GM21526 (cell line): Measurements from ENCODE around the gene TMEM119.

ENCODE experiments used
- ATAC-seq: cut with Tn5 transposase; IDR thresholded peaks from one replicate; pipeline ENCODE4 v1.9.1; 2021; ENCODE audit warnings: moderate library complexity; ENCODE audit not compliant: unreplicated experiment, low FRiP score

The TMEM119 gene, protein sequence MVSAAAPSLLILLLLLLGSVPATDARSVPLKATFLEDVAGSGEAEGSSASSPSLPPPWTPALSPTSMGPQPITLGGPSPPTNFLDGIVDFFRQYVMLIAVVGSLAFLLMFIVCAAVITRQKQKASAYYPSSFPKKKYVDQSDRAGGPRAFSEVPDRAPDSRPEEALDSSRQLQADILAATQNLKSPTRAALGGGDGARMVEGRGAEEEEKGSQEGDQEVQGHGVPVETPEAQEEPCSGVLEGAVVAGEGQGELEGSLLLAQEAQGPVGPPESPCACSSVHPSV

GRCh38 chr12:108597559-108598471 lies at the start of gene TMEM119:
Gene TMEM119 (minus strand): TSS chr12:108598084. CDS start chr12:108592383, 5,701 bp downstream.
- no peak for ATAC-seq

GRCh38 chr12:108646600-108647579 lies 49.0 kb upstream of the TMEM119 start:
- no peak for ATAC-seq

DNA sequence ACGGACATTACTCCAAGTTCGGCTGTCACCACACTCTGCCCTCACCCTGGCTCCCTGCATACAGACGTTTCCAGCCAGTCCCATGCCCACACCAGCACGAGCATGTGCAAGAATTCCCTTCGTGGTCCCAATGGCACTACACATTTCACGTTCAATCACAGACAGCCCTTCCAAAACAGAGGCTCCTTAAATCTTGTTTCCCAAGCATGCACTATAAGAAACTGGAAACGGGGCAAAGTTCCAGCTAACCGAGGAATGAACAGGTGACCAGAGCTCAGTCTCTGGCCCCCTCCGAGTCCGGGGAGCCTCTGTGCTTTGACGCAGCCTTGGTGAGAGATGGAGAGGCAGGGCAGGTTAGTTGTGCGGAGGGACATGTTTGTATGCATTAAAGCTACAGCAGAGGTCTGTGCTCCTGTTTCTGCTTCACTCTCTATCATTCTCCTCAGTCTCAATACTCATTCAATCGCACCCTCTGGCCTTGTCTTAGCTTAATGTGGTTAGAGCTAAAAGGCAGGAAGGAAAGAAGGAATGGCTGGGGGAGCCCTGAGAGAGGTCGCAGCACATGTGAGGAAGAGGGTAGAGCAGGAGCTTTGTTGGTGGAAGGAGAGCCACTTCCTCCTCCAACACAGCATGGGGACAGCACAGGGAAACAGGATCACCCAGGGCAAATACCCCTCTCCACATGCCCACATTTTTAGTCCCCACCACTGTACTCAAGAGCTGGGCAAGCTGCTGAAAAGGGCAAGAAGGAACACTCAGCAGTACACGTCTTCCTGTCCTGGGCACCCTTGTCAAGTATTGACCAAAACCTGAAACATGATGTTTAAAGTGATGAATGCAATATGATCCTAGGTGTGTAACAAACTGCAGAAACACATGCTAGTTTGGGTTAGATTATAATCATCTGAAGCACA lies 48.1 kb upstream of the TMEM119 start:
- no peak for ATAC-seq

DNA sequence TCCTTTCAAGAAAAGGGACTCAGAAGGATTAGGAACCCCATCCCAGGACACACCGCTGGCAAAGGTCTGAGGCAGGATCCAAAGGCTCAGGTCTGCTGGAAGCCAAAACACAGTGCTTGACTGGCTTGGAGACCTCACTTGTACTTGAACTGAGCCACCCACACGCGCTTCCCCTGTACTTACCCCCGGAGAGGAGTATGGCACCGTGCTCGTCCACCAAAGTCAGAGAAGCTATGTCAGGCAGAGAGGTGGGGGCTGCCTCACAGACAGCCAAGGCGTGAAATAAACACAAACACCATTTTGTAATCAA lies 46.9 kb upstream of the TMEM119 start:
- ATAC-seq, result no peak

- no peak for ATAC-seq
Observed at GRCh38 chr12:108643941-108644810, 46.3 kb upstream of the TMEM119 start.

- ATAC-seq, result no peak
Observed at GRCh38 chr12:108642899-108643654, 45.2 kb upstream of the TMEM119 start.

DNA sequence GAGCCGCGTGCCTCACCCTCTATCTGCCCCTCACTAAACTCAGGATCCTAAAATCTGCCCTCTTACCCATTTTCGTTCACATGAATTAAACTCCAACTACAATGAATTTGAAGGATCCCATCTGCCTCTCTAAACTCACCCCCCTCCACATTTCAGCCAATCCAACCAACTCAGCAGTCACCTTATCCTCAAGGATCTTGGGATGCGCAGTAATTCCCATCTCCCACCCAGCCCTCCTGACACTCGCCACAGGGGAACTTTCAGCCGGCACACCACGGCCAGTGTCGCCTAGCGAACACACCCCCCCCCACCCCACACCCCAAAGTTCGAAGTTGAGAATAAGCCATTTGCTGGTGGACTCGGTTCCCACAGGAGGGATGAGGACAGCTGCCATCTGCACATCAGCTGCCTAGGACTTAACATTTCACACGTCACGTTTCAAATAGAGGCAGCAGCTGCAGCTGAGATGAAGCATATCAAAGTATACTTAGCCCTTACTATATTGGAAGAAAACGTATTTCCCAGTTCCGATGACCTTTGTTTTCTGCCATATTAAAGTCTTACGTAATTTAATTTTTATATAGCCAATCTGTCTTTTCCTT lies 44.5 kb upstream of the TMEM119 start:
- ATAC-seq, result no peak

DNA sequence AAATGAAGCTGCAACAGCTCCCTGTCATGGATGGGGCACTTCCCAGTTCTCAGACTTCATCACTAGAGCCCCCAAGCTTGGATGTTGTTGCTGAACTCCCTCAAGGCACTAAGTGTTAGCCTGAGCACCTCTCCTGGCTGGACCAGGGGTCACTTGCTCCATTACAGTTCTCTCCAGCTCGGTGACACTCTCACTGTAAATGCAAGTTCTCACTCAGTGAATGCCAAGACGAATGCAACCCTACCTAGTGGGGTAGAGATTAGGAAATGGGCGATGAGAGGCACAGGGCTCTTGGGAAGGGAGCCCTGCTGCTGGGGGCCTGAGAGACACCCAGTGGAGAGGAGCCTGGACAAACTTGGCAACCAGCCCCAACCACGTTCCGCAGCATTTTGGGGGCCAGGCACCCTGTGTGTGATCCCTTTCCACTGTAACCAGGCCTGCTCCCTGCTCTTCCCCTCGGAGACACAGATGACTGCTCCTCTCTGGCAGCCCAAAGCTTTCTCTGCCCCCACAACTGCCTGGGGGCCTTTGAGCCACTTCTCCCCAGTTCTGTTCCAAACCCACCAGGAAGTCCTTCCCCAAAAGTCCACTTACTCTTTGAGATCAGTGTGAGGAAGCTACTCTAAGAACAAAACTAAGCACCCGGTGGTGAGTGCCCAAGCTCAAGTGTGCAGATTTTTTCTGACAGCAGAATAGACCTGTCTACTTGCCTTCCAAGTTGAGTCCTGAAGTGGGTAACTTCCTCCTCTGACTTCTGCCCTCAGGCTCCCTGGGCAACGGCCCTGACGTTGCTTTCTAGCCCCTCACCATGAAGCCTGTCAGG lies 43.8 kb upstream of the TMEM119 start:
- no peak for ATAC-seq

DNA sequence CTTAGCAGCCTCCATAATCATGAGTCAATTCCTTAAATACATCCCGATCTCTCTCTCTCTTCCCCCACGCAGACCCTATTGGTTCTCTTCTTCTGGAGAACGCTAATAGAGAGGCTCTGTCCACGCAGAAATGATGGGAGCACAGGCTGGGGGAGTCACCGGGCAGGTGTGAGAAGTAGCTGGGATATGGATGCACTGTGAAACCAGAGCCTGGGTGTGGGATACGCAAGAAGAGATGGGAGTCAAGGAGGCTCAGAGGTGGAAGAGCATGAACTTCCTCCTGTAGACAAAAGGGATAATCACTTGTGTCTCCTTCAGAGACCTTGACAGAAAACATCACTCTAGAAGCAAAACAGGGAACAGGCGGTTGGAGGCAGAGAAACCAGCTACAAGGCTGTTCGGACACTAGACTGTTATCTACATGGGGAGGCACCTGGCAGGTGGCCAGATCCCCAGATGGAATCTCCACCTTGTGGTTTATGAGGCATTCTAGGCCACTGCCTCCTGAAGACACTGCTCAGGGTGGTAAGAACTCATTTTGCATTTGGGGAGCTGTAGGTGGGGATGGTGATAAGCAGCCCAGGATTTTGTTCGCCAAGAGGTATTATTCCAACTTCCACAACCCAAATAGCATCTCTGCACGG lies 43.0 kb upstream of the TMEM119 start:
- ATAC-seq, result no peak

- ATAC-seq, result no peak
Observed at GRCh38 chr12:108638997-108639822, 41.3 kb upstream of the TMEM119 start.

DNA sequence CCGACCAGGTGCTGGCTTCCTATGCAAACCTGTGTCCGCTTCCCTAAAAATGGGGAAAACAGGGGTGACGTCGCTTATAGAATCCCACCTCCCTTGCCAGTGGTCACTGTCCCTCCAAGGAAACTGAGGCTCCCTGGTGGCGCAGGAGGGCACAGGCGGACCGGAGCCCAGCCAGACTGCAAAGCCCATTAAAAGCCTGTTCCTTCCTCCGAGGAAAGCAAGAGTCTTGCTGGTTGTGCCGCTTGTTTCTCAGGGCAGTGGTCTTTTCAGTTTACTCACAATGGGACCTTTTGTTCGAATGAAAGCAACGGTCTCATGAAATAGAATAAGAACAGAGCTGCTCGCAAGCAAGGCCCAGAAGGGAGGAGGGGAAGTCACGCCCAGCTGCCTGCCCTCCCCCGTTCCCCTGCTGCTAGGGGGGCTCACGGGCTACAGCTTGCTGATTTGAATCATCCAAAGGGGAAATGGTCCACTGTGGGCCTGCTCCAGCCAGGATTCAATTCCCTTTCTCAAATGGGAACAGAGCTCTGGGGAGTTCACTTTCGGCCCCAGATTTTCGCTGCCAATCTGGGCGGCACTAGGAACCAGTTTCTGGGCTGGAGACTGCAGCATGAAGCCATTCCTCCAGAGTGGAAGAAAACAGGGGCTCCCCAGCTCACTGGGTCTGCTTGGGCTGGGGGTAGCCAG lies 40.4 kb upstream of the TMEM119 start:
- no peak for ATAC-seq

DNA sequence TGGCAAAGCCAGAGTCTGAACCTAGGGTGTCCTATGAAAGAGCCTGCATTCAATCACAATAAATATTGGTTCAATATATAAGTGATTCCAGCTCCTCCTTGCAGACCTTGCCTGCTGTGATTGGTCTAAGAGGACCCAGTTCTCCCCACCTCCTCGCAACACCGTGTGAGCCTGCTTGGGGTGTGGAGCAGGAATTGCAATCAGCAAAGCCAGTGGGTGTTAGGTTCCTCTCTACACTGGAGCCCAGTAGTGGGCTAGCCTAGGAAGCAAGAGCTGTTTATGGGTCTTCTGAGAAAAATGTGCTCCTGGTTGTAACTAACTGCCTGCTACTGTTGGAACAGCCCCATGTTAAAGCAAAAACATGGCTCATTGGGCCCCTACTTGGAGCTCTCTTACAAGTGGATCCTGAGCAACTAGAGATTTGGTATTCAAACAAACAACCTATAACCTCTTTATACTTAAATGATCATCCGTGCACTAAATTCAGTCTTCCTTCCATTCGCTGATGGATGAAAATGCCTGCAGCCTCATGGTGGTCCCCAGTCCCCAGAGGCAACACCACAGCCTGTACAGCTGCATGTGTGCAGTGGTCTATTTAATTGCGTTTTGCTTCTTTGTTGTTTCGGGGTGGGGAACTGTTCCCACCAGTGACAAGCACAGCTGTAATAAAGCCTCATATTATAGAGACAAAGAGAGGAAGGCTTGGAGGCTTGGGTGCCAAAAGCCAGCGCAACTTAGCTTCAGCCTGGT lies 39.5 kb upstream of the TMEM119 start:
- no peak for ATAC-seq

- ATAC-seq, result no peak
Observed at GRCh38 chr12:108635997-108636808, 38.3 kb upstream of the TMEM119 start.
